K562 (cell line): Measurements from ENCODE around the gene CTSS. TPM values are rescaled to one million over a fixed set of nuclear protein-coding genes. Genes with fewer than 3 reads are reported as not detected.

Experiments used
- ATAC-seq: fragments of 200-7000 bp; cut with Tn5 transposase; 3 replicates; pipeline ENCODE4 v1.9.1; 2020; ENCODE audit warnings: moderate library complexity
- BruUV-seq: library from RNA; stranded (reverse); fragments of 400-500 nt; replicated peaks from 2 replicates; lab custom pipeline; 2021; lab: Mats Ljungman, UMichigan
- CTCF ChIA-PET: fragments of 300-600 bp; formaldehyde crosslinking; extraction: SDS; loops from one replicate; lab custom pipeline; 2021; ENCODE audit warnings: low intra/inter-chr PET ratio; lab: Yijun Ruan, JAX
- POLR2A ChIA-PET: fragments of 300-600, 350-650 bp; sonication (Branson Sonifier 250); formaldehyde crosslinking; extraction: SDS; loops from one replicate; lab custom pipeline; 2021; ENCODE audit warnings: antibody characterized with exemption, inconsistent platforms; lab: Yijun Ruan, JAX
- DNase-seq, 4 experiments: peaks; one replicate each; pipeline versions ENCODE4 v3.0.0 to v3.0.0-alpha.2; 2011 to 2018; ENCODE audit warnings: low spot score in 3 of 4, mixed read lengths in 3 of 4; ENCODE audit errors: extremely low read depth in 1 of 4
- FAIRE-seq: peaks from 2 replicates; lab custom pipeline; 2011; peaks lifted over from hg19 to GRCh38; lab: Jason Lieb, UNC
- H2AFZ ChIP-seq: 2 replicates; pipeline ENCODE4 v1.6.0; 2011; ENCODE audit warnings: low read depth, low read length, control low read depth, inconsistent platforms
- H3K27ac ChIP-seq: fragments of 200-600 bp; 3 replicates; pipeline ENCODE4 v1.8.0; 2011; ENCODE audit warnings: low read depth, mild to moderate bottlenecking, control low read depth, inconsistent platforms, low read length, moderate library complexity, mixed read lengths; ENCODE audit errors: extremely low read depth
- H3K27me3 ChIP-seq, 2 experiments: fragments of 300-600 bp in 1 of 2; 2 replicates in 1 of 2; 3 replicates in 1 of 2; pipeline versions ENCODE4 v1.6.0 to v1.8.0; 2011; ENCODE audit warnings: inconsistent platforms in 2 of 2, low read length in 2 of 2, mild to moderate bottlenecking in 1 of 2, mixed read lengths in 1 of 2, moderate library complexity in 1 of 2; ENCODE audit not compliant: control insufficient read depth in 2 of 2, insufficient read depth in 2 of 2
- H3K36me3 ChIP-seq: fragments of 300-600 bp; 3 replicates; pipeline ENCODE4 v1.8.0; 2011; ENCODE audit warnings: mild to moderate bottlenecking, low read length, inconsistent platforms; ENCODE audit not compliant: control insufficient read depth, insufficient read depth
- H3K4me1 ChIP-seq, 2 experiments: fragments of 200-600 bp in 1 of 2; replicated peaks in 1 of 2; 2 replicates in 1 of 2; 3 replicates in 1 of 2; pipeline versions ENCODE4 v1.5.1 to v1.8.0; 2011; ENCODE audit warnings: inconsistent platforms in 2 of 2, low read length in 2 of 2, mild to moderate bottlenecking in 1 of 2, mixed read lengths in 1 of 2, moderate library complexity in 1 of 2; ENCODE audit not compliant: control insufficient read depth in 2 of 2, insufficient read depth in 2 of 2
- H3K4me2 ChIP-seq: 2 replicates; pipeline ENCODE4 v1.6.1; 2011; ENCODE audit warnings: low read length, control low read depth, inconsistent platforms, mixed read lengths; ENCODE audit not compliant: insufficient read depth
- H3K4me3 ChIP-seq: fragments of 200-600 bp; sonication (generic), shearing (Covaris generic); 2 replicates; pipeline ENCODE4 v1.5.1; 2016; ENCODE audit warnings: control low read depth, inconsistent platforms
- H3K79me2 ChIP-seq: fragments of 200-600 bp; 3 replicates; pipeline ENCODE4 v1.8.0; 2011; ENCODE audit warnings: low read length, inconsistent platforms; ENCODE audit not compliant: control insufficient read depth, insufficient read depth
- H3K9ac ChIP-seq, 2 experiments: 2 replicates each; pipeline versions ENCODE4 v1.6.0 to v1.6.1; 2011; ENCODE audit warnings: low read depth in 2 of 2, low read length in 2 of 2, control low read depth in 1 of 2, inconsistent platforms in 1 of 2, mild to moderate bottlenecking in 1 of 2, mixed read lengths in 1 of 2; ENCODE audit not compliant: insufficient read depth in 1 of 2
- H3K9me1 ChIP-seq: one replicate; pipeline ENCODE4 v1.6.0; 2011; ENCODE audit warnings: inconsistent platforms, mild to moderate bottlenecking, low read length, moderate library complexity; ENCODE audit not compliant: control insufficient read depth, insufficient read depth
- H3K9me3 ChIP-seq: replicated peaks from 2 replicates; pipeline ENCODE4 v1.5.1; 2011; ENCODE audit warnings: low read depth, low read length, inconsistent platforms; ENCODE audit not compliant: control insufficient read depth, insufficient read depth
- H4K20me1 ChIP-seq: replicated peaks from 2 replicates; pipeline ENCODE4 v1.6.1; 2011; ENCODE audit warnings: low read length, inconsistent platforms, mixed read lengths; ENCODE audit not compliant: control insufficient read depth, insufficient read depth
- ADNP ChIP-seq: fragments of 200-800 bp; sonication (Bioruptor generic); IDR thresholded peaks from 2 replicates; pipeline ENCODE4 v1.6.1; 2016; ENCODE audit warnings: missing genetic modification characterization, missing compliant biosample characterization
- CREBBP ChIP-seq: IDR thresholded peaks from one replicate; pipeline ENCODE4 v1.6.1; 2012; ENCODE audit warnings: low read depth, mild to moderate bottlenecking, control low read depth, inconsistent platforms, low read length
- CREM ChIP-seq: IDR thresholded peaks from 2 replicates; pipeline ENCODE4 v1.6.1; 2014; ENCODE audit warnings: antibody characterized with exemption, low read depth
- HOXB6 ChIP-seq: fragments of 250-450 bp; sonication (Bioruptor Pico); IDR thresholded peaks from 2 replicates; pipeline ENCODE4 v1.5.1; 2022; ENCODE audit warnings: mild to moderate bottlenecking, borderline replicate concordance
- KLF16 ChIP-seq: IDR thresholded peaks from 2 replicates; pipeline ENCODE4 v1.6.1; 2016; ENCODE audit warnings: antibody characterized with exemption
- RCOR1 ChIP-seq, 2 experiments: IDR thresholded peaks; 2 replicates each; pipeline ENCODE4 v1.6.1; 2012; ENCODE audit warnings: low read depth in 2 of 2, low read length in 2 of 2, borderline replicate concordance in 1 of 2, improper control_type of control experiment in 1 of 2
- XRCC3 ChIP-seq: fragments of 450-650 bp; IDR thresholded peaks from 2 replicates; pipeline ENCODE4 v1.6.1; 2017; ENCODE audit warnings: mild to moderate bottlenecking, moderate library complexity
- ZBTB12 ChIP-seq: fragments of 250-450 bp; sonication (Bioruptor Pico); IDR thresholded peaks from 2 replicates; pipeline ENCODE4 v1.4.0; 2020
- ZKSCAN1 ChIP-seq: fragments of 150-350 bp; IDR thresholded peaks from 2 replicates; pipeline ENCODE4 v1.6.1; 2016; ENCODE audit warnings: low read depth, low read length
- ZNF197 ChIP-seq: fragments of 200-800 bp; sonication (Bioruptor generic); IDR thresholded peaks from 2 replicates; pipeline ENCODE4 v1.6.1; 2016; ENCODE audit warnings: low read depth, missing genetic modification characterization, missing compliant biosample characterization
- ZNF561 ChIP-seq: fragments of 450-650 bp; formaldehyde crosslinking; conservative IDR thresholded peaks from 2 replicates; pipeline ENCODE4 v1.4.0; 2020; ENCODE audit warnings: mild to moderate bottlenecking, moderate library complexity
- WGBS: fragments of 100-300 bp; shearing (Covaris generic); methylation state at CpG from one replicate; pipeline ENCODE4 v1.1.6; 2016; ENCODE audit warnings: low coverage, mixed read lengths; ENCODE audit not compliant: insufficient coverage; ENCODE audit errors: missing lambda C conversion rate; 5-methylcytosine and 5-hydroxymethylcytosine counted together
- in situ Hi-C: fragments of 300-500 bp; cut with MboI; formaldehyde crosslinking; loops from 4 replicates; pipeline ENCODE4 v1.15.0; 2018; ENCODE audit warnings: inconsistent platforms, mixed read lengths
- intact Hi-C: fragments of 100-400 bp; cut with micrococcal nuclease; formaldehyde crosslinking; loops from 2 replicates; pipeline ENCODE4 v1.14.2; 2022
- polyA plus RNA-seq, 8 experiments: library from polyadenylated mRNA; depleted of rRNA in 4 of 8; stranded (reverse) in 5 of 8; unstranded in 3 of 8; fragments of >200 nt; fragmentation: Nextera tagmentation in 2 of 8; fragmentation: Illumina TruSeq in 1 of 8; extraction: Ambion mirVana in 2 of 8; extraction: Trizol in 1 of 8; gene quantifications; 2 replicates each; pipeline versions ENCODE4 v1.2.1 to v1.2.3, GENCODE V29; 2011 to 2014; ENCODE audit warnings: inconsistent platforms in 1 of 8, missing spikeins in 1 of 8
- total RNA-seq, 7 experiments: library from RNA; depleted of rRNA in 6 of 7; stranded (reverse); fragments of >200 nt in 6 of 7; fragmentation: Illumina TruSeq in 2 of 7; extraction: Trizol in 2 of 7; gene quantifications; 2 replicates each; pipeline versions ENCODE4 v1.2.1 to v1.2.3, GENCODE V29; 2011 to 2021; ENCODE audit warnings: low replicate concordance in 1 of 7

Gene CTSS
- total and polyA plus RNA-seq, 9 of the 15 experiments (the other 6 are each of a cell fraction or from before 2014, with no cell fraction given), result 8.6 to 24.9 (median 10.3) TPM

GRCh38 chr1:150708595-150708994, 57.0 kb downstream of the CTSS start:
- WGBS, result 65% methylated on average over 2 of the region's 2 CpGs
- ChIA-PET POLR2A (no interaction called here), CTCF (no interaction called here)
- Histone ChIP-seq H3K4me1 (peaks cover 0 to 16% of the 10 kb centered on the region in 2 experiments; a peak in 3 of 5 replicates), H3K9me1 (no peaks in the 10 kb centered on the region), H3K9ac (no peak overlapping the region), H3K36me3 (no peaks in the 10 kb centered on the region), H3K79me2 (no peaks in the 10 kb centered on the region), H3K27me3 (no peaks in the 10 kb centered on the region), H3K4me3 (no peak overlapping the region), H3K27ac (no peak overlapping the region), H3K9me3 (no peaks in the 10 kb centered on the region), H3K4me2 (no peak overlapping the region), H2AFZ (no peak overlapping the region), H4K20me1 (no peaks in the 10 kb centered on the region)
- in situ Hi-C loops (no loop called here), intact Hi-C loops (no loop called here)
- ATAC-seq (no peak), DNase-seq (no peak), FAIRE-seq (no peak)
- TF ChIP-seq ZKSCAN1 (no peak), KLF16 (no peak), CREBBP (no peak), ZNF197 (CRISPR knock-in tag) (no peak), ADNP (no peak)
- BruUV-seq, result no TSS peak

GRCh38 chr1:150706091-150706490, 59.5 kb downstream of the CTSS start:
- Histone ChIP-seq H3K27me3 (no peaks in the 10 kb centered on the region), H3K4me2 (no peak overlapping the region), H3K9me1 (no peaks in the 10 kb centered on the region), H2AFZ (peak overlapping the region; percentile 18), H3K79me2 (no peaks in the 10 kb centered on the region), H3K36me3 (no peaks in the 10 kb centered on the region), H3K9ac (no peak overlapping the region), H4K20me1 (no peaks in the 10 kb centered on the region), H3K4me1 (no peaks in the 10 kb centered on the region), H3K27ac (no peak overlapping the region), H3K4me3 (no peak overlapping the region), H3K9me3 (no peaks in the 10 kb centered on the region)
- DNase-seq (no peak), FAIRE-seq (no peak), ATAC-seq (peak; percentile 52; the same call in 1 of the 3 replicates)
- in situ Hi-C loops (no loop called here), intact Hi-C loops (no loop called here)
- POLR2A ChIA-PET, result interaction anchor here (1.7 kb wide), 1 partner anchor 9 kb away, joined by 6 read pairs; the partner anchor contains the start of gene GOLPH3L
- CTCF ChIA-PET, result no interaction called here
- 44% methylated on average over 1 of the region's 1 CpG for WGBS
- BruUV-seq, result no TSS peak
- no peak for TF ChIP-seq ZBTB12 (CRISPR knock-in tag)
- no peak for TF ChIP-seq HOXB6 (CRISPR knock-in tag)
- TF ChIP-seq XRCC3, result no peak
- no peak for TF ChIP-seq RCOR1 (IDR thresholded peaks at IDR 0.05; ENCODE audit: borderline replicate concordance in 1 of 2, low read depth in 2 of 2, low read length in 2 of 2)
- TF ChIP-seq CREM, result no peak
- no peak for TF ChIP-seq ZNF561 (CRISPR knock-in tag)
